HL-60 (cell line): ENCODE measurements around the gene AKNA.

Source experiments
- DNase-seq, 2 experiments: peaks; one replicate each; pipeline ENCODE4 v3.0.0-alpha.2; 2010 to 2020; ENCODE audit warnings: low read depth in 1 of 2, low spot score in 1 of 2
- H3K27ac ChIP-seq: fragments of 250-450 bp; sonication (Bioruptor Pico); replicated peaks from 2 replicates; pipeline ENCODE4 v1.5.1; 2020; ENCODE audit warnings: mild to moderate bottlenecking, moderate library complexity
- H3K27me3 ChIP-seq: fragments of 250-450 bp; sonication (Bioruptor Pico); 2 replicates; pipeline ENCODE4 v1.5.1; 2021; ENCODE audit warnings: mild to moderate bottlenecking, moderate library complexity; ENCODE audit not compliant: insufficient read depth, poor library complexity, severe bottlenecking
- H3K4me3 ChIP-seq: replicated peaks from 2 replicates; pipeline ENCODE4 v1.5.1; 2011; ENCODE audit warnings: mild to moderate bottlenecking, control low read depth, low read length; ENCODE audit not compliant: insufficient read depth
- CTCF ChIP-seq: IDR thresholded peaks from one replicate; pipeline ENCODE4 v1.5.1; 2011; ENCODE audit warnings: low read length, control low read depth, inconsistent platforms; ENCODE audit not compliant: insufficient read depth
- GABPA ChIP-seq: IDR thresholded peaks from 2 replicates; pipeline ENCODE4 v1.6.1; 2012; ENCODE audit warnings: low read depth
- POLR2AphosphoS5 ChIP-seq: IDR thresholded peaks from 2 replicates; pipeline ENCODE4 v1.6.1; 2012; ENCODE audit warnings: low read depth
- REST ChIP-seq: IDR thresholded peaks from 2 replicates; pipeline ENCODE4 v1.6.1; 2012; ENCODE audit warnings: low read depth; ENCODE audit not compliant: insufficient replicate concordance
- SPI1 ChIP-seq: IDR thresholded peaks from 2 replicates; pipeline ENCODE4 v1.6.1; 2012; ENCODE audit warnings: low read depth, mild to moderate bottlenecking, borderline replicate concordance

AKNA gene

GRCh38 chr9:114366334-114367128 is 21.3 kb downstream of the AKNA start:
- TF ChIP-seq SPI1 (peak; percentile 86), GABPA (no peak)
- H3K4me3 ChIP-seq = no peak overlapping the region
- H3K27ac ChIP-seq = peak overlapping the region; percentile 77
- peak in 1 of 2 experiments; percentile 76 for DNase-seq
- H3K27me3 ChIP-seq = no peaks in the 10 kb centered on the region

GRCh38 chr9:114365194-114365593 is 22.6 kb downstream of the AKNA start:
- no peak for DNase-seq
- no peaks in the 10 kb centered on the region for H3K27me3 ChIP-seq
- no peak for TF ChIP-seq CTCF
- no peak for TF ChIP-seq REST
- no peak for TF ChIP-seq SPI1
- no peak for TF ChIP-seq POLR2AphosphoS5
- no peak for TF ChIP-seq GABPA
- no peak overlapping the region for H3K4me3 ChIP-seq
- H3K27ac ChIP-seq = peak overlapping the region; percentile 77

GRCh38 chr9:114364134-114365041 is 23.4 kb downstream of the AKNA start:
- DNase-seq = peak; percentile 43 to 89
- TF ChIP-seq POLR2AphosphoS5 (no peak; the same call in 1 of the 2 replicates), CTCF (no peak), GABPA (no peak), REST (no peak), SPI1 (no peak)
- H3K27ac ChIP-seq = peak overlapping the region; percentile 77

GRCh38 chr9:114363424-114363823 is 24.4 kb downstream of the AKNA start:
- peak overlapping the region; percentile 77 for H3K27ac ChIP-seq
- TF ChIP-seq SPI1 = no peak
- no peak for TF ChIP-seq GABPA
- no peak for TF ChIP-seq REST
- TF ChIP-seq CTCF = no peak
- no peak for TF ChIP-seq POLR2AphosphoS5
- no peak overlapping the region for H3K4me3 ChIP-seq
- DNase-seq = no peak
- H3K27me3 ChIP-seq = no peaks in the 10 kb centered on the region

More at GRCh38 chr9:114364134-114365041, 23.4 kb downstream of the AKNA start:
- H3K4me3 ChIP-seq = no peak overlapping the region
- H3K27me3 ChIP-seq = no peaks in the 10 kb centered on the region
